Measurements from ENCODE around the gene GPX7. TPM values are rescaled to one million over a fixed set of nuclear protein-coding genes. Genes with fewer than 3 reads are reported as not detected.

The GPX7 gene
- total and polyA plus RNA-seq, 2 of the 4 experiments (the other 2 are of a cell fraction): 3.4 to 3.8 TPM

- H3K4me3 ChIP-seq (ENCODE audit: insufficient read depth, low read depth, low read length): no peak overlapping the region
- no peak for TF ChIP-seq CHD1 (IDR thresholded peaks at IDR 0.05; ENCODE audit: low read depth, low read length)
- TF ChIP-seq CEBPB (IDR thresholded peaks at IDR 0.05; ENCODE audit: low read depth, low read length): no peak
- no peak for TF ChIP-seq FOS (IDR thresholded peaks at IDR 0.05; ENCODE audit: low read depth, low read length)
- no peak for TF ChIP-seq USF2 (IDR thresholded peaks at IDR 0.05; ENCODE audit: low read depth, low read length)
- no peak for TF ChIP-seq ELK1 (IDR thresholded peaks at IDR 0.05; ENCODE audit: borderline replicate concordance, low read depth, low read length)
- no peak for TF ChIP-seq RFX5 (IDR thresholded peaks at IDR 0.05; ENCODE audit: low read depth, low read length)
- TF ChIP-seq NFE2L2 (IDR thresholded peaks at IDR 0.05; ENCODE audit: low read depth, low read length): no peak
- no peak overlapping the region for H2BK20ac ChIP-seq (ENCODE audit: low read depth, low read length)
- ATAC-seq (ENCODE audit: low read depth): no peak
- peak; percentile 11 for DNase-seq
- peaks cover 7% of the 10 kb centered on the region for H3K4me1 ChIP-seq (ENCODE audit: control insufficient read depth, insufficient read depth, low read length)
- no peak overlapping the region for H3K27ac ChIP-seq (ENCODE audit: insufficient read depth, low read length)
- H3K9me1 ChIP-seq (ENCODE audit: insufficient read depth, low read length): 0 out of 2 replicates have a peak, but pooled peaks cover 5% of the 10 kb centered on the region
- H4K20me1 ChIP-seq (ENCODE audit: insufficient read depth, low read length): no peaks in the 10 kb centered on the region
- no peak overlapping the region for H3K14ac ChIP-seq (replicated peaks; ENCODE audit: low read depth, low read length)
- intact Hi-C loops (cut with micrococcal nuclease) (no loop called here), in situ Hi-C loops (cut with MboI; ENCODE audit: low sequenced_read_pairs) (no loop called here), dilution Hi-C loops (cut with HindIII; ENCODE audit: low sequenced_read_pairs, unreplicated experiment) (no loop called here)
- WGBS, 2 experiments (ENCODE audit: extremely low coverage in 2 of 2, insufficient read length in 1 of 2): no CpG with 5 or more reads among the region's 1 CpG
- H2BK120ac ChIP-seq (ENCODE audit: low read depth, low read length): no peak overlapping the region
- no peak overlapping the region for H2AK5ac ChIP-seq (ENCODE audit: low read depth, low read length)
- no peak overlapping the region for H2BK5ac ChIP-seq (ENCODE audit: low read depth, low read length, poor library complexity, severe bottlenecking)
- H3K36me3 ChIP-seq (ENCODE audit: control insufficient read depth, insufficient read depth, low read length): no peaks in the 10 kb centered on the region
- H2BK15ac ChIP-seq (ENCODE audit: low read depth, low read length): no peak overlapping the region
- POLR2A ChIA-PET (ENCODE audit: unreplicated experiment): no interaction called here
- no peak overlapping the region for H3K56ac ChIP-seq (ENCODE audit: extremely low read depth, insufficient read depth, low read length)
- CTCF ChIA-PET: interaction anchor here (0.6 kb wide), 1 partner anchor 1145 kb away, joined by 3 read pairs; no protein-coding TSS in a partner anchor
- no peaks in the 10 kb centered on the region for H3K9me3 ChIP-seq (ENCODE audit: control insufficient read depth, insufficient read depth, low read length)
- H3K4me2 ChIP-seq (ENCODE audit: low read depth, low read length): no peak overlapping the region
- H3K23ac ChIP-seq (ENCODE audit: low read depth, low read length): no peak overlapping the region
- no peak overlapping the region for H4K91ac ChIP-seq (ENCODE audit: insufficient read depth, low read depth, low read length)
- H4K8ac ChIP-seq (ENCODE audit: low read depth in 2 of 2, low read length in 2 of 2): no peak overlapping the region
- no peak overlapping the region for H3K9ac ChIP-seq (ENCODE audit: low read depth, low read length)
- BruUV-seq (replicated peaks): no TSS peak
- no peak overlapping the region for H3K4ac ChIP-seq (ENCODE audit: low read depth, low read length)
- no peak overlapping the region for H3K18ac ChIP-seq (ENCODE audit: low read depth, low read length)
- H3K79me1 ChIP-seq (ENCODE audit: low read depth in 1 of 2, low read length in 2 of 2): no peaks in the 10 kb centered on the region
- H4K5ac ChIP-seq (ENCODE audit: low read depth, low read length): no peak overlapping the region
- no peak overlapping the region for H2AFZ ChIP-seq (replicated peaks; ENCODE audit: low read length, poor library complexity)
- H3K27me3 ChIP-seq (ENCODE audit: control insufficient read depth, insufficient read depth, low read length): peaks cover 2% of the 10 kb centered on the region; the same call in 1 of the 2 replicates
- no peak overlapping the region for H2AK9ac ChIP-seq (replicated peaks; ENCODE audit: low read depth, low read length, poor library complexity)
Measured at GRCh38 chr1:52571783-52572182, 30.4 kb upstream of the GPX7 start.
